IMR-90 (cell line): ENCODE measurements around the gene PCNX2. TPM values are rescaled to one million over a fixed set of nuclear protein-coding genes. Genes with fewer than 3 reads are reported as not detected.

Experiments used
- ATAC-seq: fragments of 200-7000 bp; cut with Tn5 transposase; 2 replicates; pipeline ENCODE4 v1.9.1; 2020; ENCODE audit warnings: low read depth, mild to moderate bottlenecking, moderate library complexity
- BruUV-seq: library from RNA; stranded (reverse); fragments of 400-500 nt; replicated peaks from 2 replicates; lab custom pipeline; 2021; lab: Mats Ljungman, UMichigan
- CTCF ChIA-PET: fragments of 300-600 bp; formaldehyde crosslinking; extraction: SDS; loops from one replicate; lab custom pipeline; 2021; ENCODE audit warnings: antibody characterized with exemption; lab: Yijun Ruan, JAX
- POLR2A ChIA-PET: fragments of 300-600 bp; sonication (Branson Sonifier 250); formaldehyde crosslinking; loops from one replicate; lab custom pipeline; 2022; ENCODE audit warnings: antibody characterized with exemption; ENCODE audit not compliant: unreplicated experiment; lab: Charles Lee
- DNase-seq: peaks from one replicate; pipeline ENCODE4 v3.0.0; 2013
- H2AFZ ChIP-seq: replicated peaks from 2 replicates; pipeline ENCODE3; 2013; ENCODE audit warnings: low read length, mild to moderate bottlenecking; ENCODE audit not compliant: poor library complexity
- H2AK5ac ChIP-seq: 2 replicates; pipeline ENCODE4 v1.6.1; 2013; ENCODE audit warnings: low read depth, low read length, inconsistent platforms
- H2AK9ac ChIP-seq: replicated peaks from 2 replicates; pipeline ENCODE3; 2013; ENCODE audit warnings: mild to moderate bottlenecking, low read depth, low read length, moderate library complexity; ENCODE audit not compliant: poor library complexity
- H2BK120ac ChIP-seq: 2 replicates; pipeline ENCODE4 v1.6.1; 2013; ENCODE audit warnings: low read depth, low read length, inconsistent platforms
- H2BK15ac ChIP-seq: 3 replicates; pipeline ENCODE4 v1.6.1; 2013; ENCODE audit warnings: low read depth, low read length, inconsistent platforms
- H2BK20ac ChIP-seq: 2 replicates; pipeline ENCODE4 v1.6.1; 2013; ENCODE audit warnings: low read depth, mild to moderate bottlenecking, inconsistent platforms, low read length, moderate library complexity
- H2BK5ac ChIP-seq: 2 replicates; pipeline ENCODE4 v1.6.1; 2013; ENCODE audit warnings: mild to moderate bottlenecking, low read depth, low read length, inconsistent platforms; ENCODE audit not compliant: poor library complexity, severe bottlenecking
- H3K14ac ChIP-seq: replicated peaks from 2 replicates; pipeline ENCODE4 v1.6.1; 2013; ENCODE audit warnings: low read depth, low read length, inconsistent platforms
- H3K18ac ChIP-seq: 2 replicates; pipeline ENCODE4 v1.6.1; 2013; ENCODE audit warnings: low read depth, low read length, control low read depth
- H3K23ac ChIP-seq: 2 replicates; pipeline ENCODE4 v1.6.1; 2013; ENCODE audit warnings: low read depth, low read length, inconsistent platforms
- H3K27ac ChIP-seq: 2 replicates; pipeline ENCODE4 v1.5.1; 2013; ENCODE audit warnings: mild to moderate bottlenecking, control low read depth, low read length; ENCODE audit not compliant: insufficient read depth
- H3K27me3 ChIP-seq: 2 replicates; pipeline ENCODE4 v1.6.1; 2013; ENCODE audit warnings: low read length; ENCODE audit not compliant: control insufficient read depth, insufficient read depth
- H3K36me3 ChIP-seq: 2 replicates; pipeline ENCODE4 v1.6.1; 2013; ENCODE audit warnings: low read length, mixed read lengths; ENCODE audit not compliant: control insufficient read depth, insufficient read depth
- H3K4ac ChIP-seq: 2 replicates; pipeline ENCODE4 v1.6.1; 2013; ENCODE audit warnings: low read depth, low read length, inconsistent platforms
- H3K4me1 ChIP-seq: 2 replicates; pipeline ENCODE4 v1.6.1; 2013; ENCODE audit warnings: low read length, mixed read lengths; ENCODE audit not compliant: control insufficient read depth, insufficient read depth
- H3K4me2 ChIP-seq: 2 replicates; pipeline ENCODE4 v1.6.1; 2013; ENCODE audit warnings: low read depth, mild to moderate bottlenecking, control low read depth, low read length, moderate library complexity
- H3K4me3 ChIP-seq: 2 replicates; pipeline ENCODE4 v1.5.1; 2013; ENCODE audit warnings: low read depth, mild to moderate bottlenecking, control low read depth, low read length, moderate library complexity; ENCODE audit not compliant: insufficient read depth
- H3K56ac ChIP-seq: 2 replicates; pipeline ENCODE4 v1.6.1; 2013; ENCODE audit warnings: low read length, inconsistent platforms; ENCODE audit not compliant: insufficient read depth; ENCODE audit errors: extremely low read depth
- H3K79me1 ChIP-seq, 2 experiments: 2 replicates each; pipeline ENCODE4 v1.6.1; 2013; ENCODE audit warnings: low read length in 2 of 2, inconsistent platforms in 1 of 2, low read depth in 1 of 2
- H3K9ac ChIP-seq: 2 replicates; pipeline ENCODE4 v1.6.1; 2013; ENCODE audit warnings: low read depth, low read length, control low read depth
- H3K9me1 ChIP-seq: 2 replicates; pipeline ENCODE4 v1.6.1; 2013; ENCODE audit warnings: low read length, inconsistent platforms; ENCODE audit not compliant: insufficient read depth
- H3K9me3 ChIP-seq: 2 replicates; pipeline ENCODE4 v1.6.1; 2013; ENCODE audit warnings: low read length; ENCODE audit not compliant: control insufficient read depth, insufficient read depth
- H4K20me1 ChIP-seq: 2 replicates; pipeline ENCODE4 v1.6.1; 2013; ENCODE audit warnings: low read length, inconsistent platforms; ENCODE audit not compliant: insufficient read depth
- H4K5ac ChIP-seq: 2 replicates; pipeline ENCODE4 v1.6.1; 2013; ENCODE audit warnings: mild to moderate bottlenecking, low read depth, low read length, control low read depth
- H4K8ac ChIP-seq, 2 experiments: 2 replicates each; pipeline ENCODE4 v1.6.1; 2013; ENCODE audit warnings: low read depth in 2 of 2, low read length in 2 of 2, control low read depth in 1 of 2, inconsistent platforms in 1 of 2
- H4K91ac ChIP-seq: 2 replicates; pipeline ENCODE4 v1.6.1; 2013; ENCODE audit warnings: low read depth, low read length, inconsistent platforms; ENCODE audit not compliant: insufficient read depth
- BHLHE40 ChIP-seq: fragments of 150-350 bp; IDR thresholded peaks from 2 replicates; pipeline ENCODE4 v1.6.1; 2016; ENCODE audit warnings: mild to moderate bottlenecking, low read depth, low read length
- CEBPB ChIP-seq: IDR thresholded peaks from 2 replicates; pipeline ENCODE4 v1.6.1; 2012; ENCODE audit warnings: low read depth, low read length, improper control_type of control experiment
- CHD1 ChIP-seq: IDR thresholded peaks from 2 replicates; pipeline ENCODE4 v1.6.1; 2012; ENCODE audit warnings: low read depth, low read length, improper control_type of control experiment
- FOS ChIP-seq: fragments of 150-350 bp; IDR thresholded peaks from 2 replicates; pipeline ENCODE4 v1.6.1; 2016; ENCODE audit warnings: low read depth, low read length
- MAFK ChIP-seq: IDR thresholded peaks from 2 replicates; pipeline ENCODE4 v1.6.1; 2012; ENCODE audit warnings: low read depth, low read length, improper control_type of control experiment
- MAZ ChIP-seq: IDR thresholded peaks from 2 replicates; pipeline ENCODE4 v1.6.1; 2012; ENCODE audit warnings: low read depth, mild to moderate bottlenecking, low read length, improper control_type of control experiment, moderate library complexity, borderline replicate concordance
- MXI1 ChIP-seq: IDR thresholded peaks from 2 replicates; pipeline ENCODE4 v1.6.1; 2012; ENCODE audit warnings: low read depth, mild to moderate bottlenecking, low read length, moderate library complexity, borderline replicate concordance
- NFE2L2 ChIP-seq: fragments of 150-350 bp; IDR thresholded peaks from 2 replicates; pipeline ENCODE4 v1.6.1; 2016; ENCODE audit warnings: low read depth, mild to moderate bottlenecking, low read length
- POLR2A ChIP-seq: IDR thresholded peaks from 2 replicates; pipeline ENCODE4 v1.6.1; 2012; ENCODE audit warnings: mild to moderate bottlenecking, low read depth, low read length
- RAD21 ChIP-seq: IDR thresholded peaks from 2 replicates; pipeline ENCODE4 v1.6.1; 2012; ENCODE audit warnings: low read length, improper control_type of control experiment
- RCOR1 ChIP-seq: IDR thresholded peaks from 2 replicates; pipeline ENCODE4 v1.6.1; 2012; ENCODE audit warnings: mild to moderate bottlenecking, low read length, improper control_type of control experiment; ENCODE audit not compliant: insufficient replicate concordance
- RFX5 ChIP-seq: IDR thresholded peaks from 2 replicates; pipeline ENCODE4 v1.8.0; 2012; ENCODE audit warnings: low read depth, mild to moderate bottlenecking, low read length, moderate library complexity
- SMC3 ChIP-seq: fragments of 150-350 bp; IDR thresholded peaks from 2 replicates; pipeline ENCODE4 v1.6.1; 2016; ENCODE audit warnings: low read depth, mild to moderate bottlenecking, antibody characterized with exemption, low read length, moderate library complexity
- WGBS, 2 experiments: methylation state at CpG; one replicate each; pipeline versions ENCODE4 v1.1.5 to v1.1.7; 2013; ENCODE audit warnings: missing lambda C conversion rate in 2 of 2; ENCODE audit not compliant: insufficient read length in 1 of 2; ENCODE audit errors: extremely low coverage in 2 of 2; 5-methylcytosine and 5-hydroxymethylcytosine counted together
- dilution Hi-C: fragments of 300-500 bp; cut with HindIII; formaldehyde crosslinking; loops from one replicate; pipeline ENCODE4 v1.14.3; 2018; ENCODE audit warnings: low sequenced_read_pairs; ENCODE audit not compliant: unreplicated experiment
- in situ Hi-C: fragments of 300-500 bp; cut with MboI; formaldehyde crosslinking; loops from 3 replicates; pipeline ENCODE4 v1.14.3; 2019; ENCODE audit warnings: low sequenced_read_pairs, inconsistent platforms, mixed read lengths
- intact Hi-C: fragments of 100-400 bp; cut with micrococcal nuclease; formaldehyde crosslinking; loops from 2 replicates; pipeline ENCODE4 v1.10.0; 2022
- polyA plus RNA-seq, 3 experiments: library from polyadenylated mRNA; depleted of rRNA; stranded (reverse); fragments of >200 nt; gene quantifications; 2 replicates each; pipeline ENCODE4 v1.2.3, GENCODE V29; 2012; ENCODE audit warnings: low replicate concordance in 1 of 3
- total RNA-seq: library from RNA; depleted of rRNA; stranded (reverse); fragments of >200 nt; gene quantifications from 2 replicates; pipeline ENCODE4 v1.2.3, GENCODE V29; 2012
- TF ChIP-seq, protein P1 (sequence below): fragments of 150-350 bp; IDR thresholded peaks from 2 replicates; pipeline ENCODE4 v1.6.1; 2017; ENCODE audit warnings: mild to moderate bottlenecking, antibody characterized with exemption, low read length, low read depth
- TF ChIP-seq, protein P2 (sequence below): fragments of 150-350 bp; IDR thresholded peaks from 2 replicates; pipeline ENCODE4 v1.6.1; 2016; ENCODE audit warnings: low read depth, mild to moderate bottlenecking, low read length, moderate library complexity, borderline replicate concordance
- TF ChIP-seq, protein P3 (sequence below): conservative IDR thresholded peaks from 2 replicates; pipeline ENCODE4 v1.5.1; 2012; ENCODE audit warnings: mild to moderate bottlenecking, low read depth, low read length, improper control_type of control experiment

Gene PCNX2
- total and polyA plus RNA-seq, 2 of the 4 experiments (the other 2 are of a cell fraction) = 15.9 to 22.6 TPM

DNA sequence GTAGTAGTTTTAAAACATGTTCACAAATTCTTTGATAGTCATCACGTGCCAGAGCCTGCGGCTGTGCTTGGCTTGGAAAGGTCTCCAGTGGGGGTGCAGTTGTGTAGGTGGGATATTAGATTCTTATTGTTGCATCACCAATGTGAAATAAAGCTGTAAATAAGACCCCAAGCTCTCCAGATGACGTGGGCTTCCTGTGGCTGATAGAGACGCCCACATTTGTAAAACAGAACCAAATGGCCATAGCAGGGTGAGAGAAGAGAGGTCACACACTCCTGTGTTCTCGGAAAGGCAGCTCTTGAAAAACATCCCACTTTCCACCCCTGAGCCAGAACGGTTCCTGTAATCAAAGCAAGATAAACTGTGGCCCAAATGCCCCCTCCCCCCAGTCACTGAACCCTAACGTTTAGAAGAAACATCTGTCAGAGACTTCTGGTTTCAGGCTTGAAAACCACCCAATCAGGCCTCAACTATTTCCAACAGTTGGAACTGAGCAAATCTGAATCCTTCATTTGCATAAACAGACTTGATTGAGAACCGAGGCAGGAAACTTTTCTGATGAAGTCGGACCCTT lies 351.8 kb downstream of the PCNX2 start:
- no peaks in the 10 kb centered on the region for H4K20me1 ChIP-seq
- no peak overlapping the region for H3K27ac ChIP-seq
- H2AK9ac ChIP-seq = no peak overlapping the region
- no peaks in the 10 kb centered on the region for H3K36me3 ChIP-seq
- H4K91ac ChIP-seq = no peak overlapping the region
- WGBS, 2 experiments = no CpG with 5 or more reads among the region's 9 CpGs
- H4K5ac ChIP-seq = no peak overlapping the region; the same call in 1 of the 2 replicates
- intact Hi-C loops (no loop called here), in situ Hi-C loops (loop anchor here (10.0 kb wide), 1 partner anchor 309 kb away; the partner anchor contains the start of gene SIPA1L2), dilution Hi-C loops (loop anchor here (25.0 kb wide), 1 partner anchor 106 kb away; no protein-coding TSS in a partner anchor)
- H3K4me3 ChIP-seq = no peak overlapping the region
- H2AK5ac ChIP-seq = no peak overlapping the region
- H3K9me1 ChIP-seq = no peaks in the 10 kb centered on the region
- no peaks in the 10 kb centered on the region for H3K79me1 ChIP-seq
- DNase-seq (no peak), ATAC-seq (no peak)
- POLR2A ChIA-PET = no interaction called here
- H3K4ac ChIP-seq = no peak overlapping the region
- H3K9me3 ChIP-seq = no peaks in the 10 kb centered on the region; the same call in 1 of the 2 replicates
- H3K4me1 ChIP-seq = no peaks in the 10 kb centered on the region
- no peak overlapping the region for H3K4me2 ChIP-seq
- CTCF ChIA-PET = no interaction called here
- no peak overlapping the region for H2BK20ac ChIP-seq
- H2AFZ ChIP-seq = no peak overlapping the region
- TF ChIP-seq, protein P1, sequence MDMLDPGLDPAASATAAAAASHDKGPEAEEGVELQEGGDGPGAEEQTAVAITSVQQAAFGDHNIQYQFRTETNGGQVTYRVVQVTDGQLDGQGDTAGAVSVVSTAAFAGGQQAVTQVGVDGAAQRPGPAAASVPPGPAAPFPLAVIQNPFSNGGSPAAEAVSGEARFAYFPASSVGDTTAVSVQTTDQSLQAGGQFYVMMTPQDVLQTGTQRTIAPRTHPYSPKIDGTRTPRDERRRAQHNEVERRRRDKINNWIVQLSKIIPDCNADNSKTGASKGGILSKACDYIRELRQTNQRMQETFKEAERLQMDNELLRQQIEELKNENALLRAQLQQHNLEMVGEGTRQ = no peak
- no peak for TF ChIP-seq CEBPB
- no peak for TF ChIP-seq MAFK
- TF ChIP-seq SMC3 = no peak
- no peak for TF ChIP-seq NFE2L2
- no peak for TF ChIP-seq RAD21
- TF ChIP-seq MXI1 = no peak
- no peak for TF ChIP-seq RCOR1
- TF ChIP-seq BHLHE40 = no peak
- TF ChIP-seq CHD1 = no peak
- TF ChIP-seq, protein P2, sequence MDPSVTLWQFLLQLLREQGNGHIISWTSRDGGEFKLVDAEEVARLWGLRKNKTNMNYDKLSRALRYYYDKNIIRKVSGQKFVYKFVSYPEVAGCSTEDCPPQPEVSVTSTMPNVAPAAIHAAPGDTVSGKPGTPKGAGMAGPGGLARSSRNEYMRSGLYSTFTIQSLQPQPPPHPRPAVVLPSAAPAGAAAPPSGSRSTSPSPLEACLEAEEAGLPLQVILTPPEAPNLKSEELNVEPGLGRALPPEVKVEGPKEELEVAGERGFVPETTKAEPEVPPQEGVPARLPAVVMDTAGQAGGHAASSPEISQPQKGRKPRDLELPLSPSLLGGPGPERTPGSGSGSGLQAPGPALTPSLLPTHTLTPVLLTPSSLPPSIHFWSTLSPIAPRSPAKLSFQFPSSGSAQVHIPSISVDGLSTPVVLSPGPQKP = no peak
- no peak for TF ChIP-seq MAZ
- TF ChIP-seq RFX5 = no peak
- TF ChIP-seq, protein P3, sequence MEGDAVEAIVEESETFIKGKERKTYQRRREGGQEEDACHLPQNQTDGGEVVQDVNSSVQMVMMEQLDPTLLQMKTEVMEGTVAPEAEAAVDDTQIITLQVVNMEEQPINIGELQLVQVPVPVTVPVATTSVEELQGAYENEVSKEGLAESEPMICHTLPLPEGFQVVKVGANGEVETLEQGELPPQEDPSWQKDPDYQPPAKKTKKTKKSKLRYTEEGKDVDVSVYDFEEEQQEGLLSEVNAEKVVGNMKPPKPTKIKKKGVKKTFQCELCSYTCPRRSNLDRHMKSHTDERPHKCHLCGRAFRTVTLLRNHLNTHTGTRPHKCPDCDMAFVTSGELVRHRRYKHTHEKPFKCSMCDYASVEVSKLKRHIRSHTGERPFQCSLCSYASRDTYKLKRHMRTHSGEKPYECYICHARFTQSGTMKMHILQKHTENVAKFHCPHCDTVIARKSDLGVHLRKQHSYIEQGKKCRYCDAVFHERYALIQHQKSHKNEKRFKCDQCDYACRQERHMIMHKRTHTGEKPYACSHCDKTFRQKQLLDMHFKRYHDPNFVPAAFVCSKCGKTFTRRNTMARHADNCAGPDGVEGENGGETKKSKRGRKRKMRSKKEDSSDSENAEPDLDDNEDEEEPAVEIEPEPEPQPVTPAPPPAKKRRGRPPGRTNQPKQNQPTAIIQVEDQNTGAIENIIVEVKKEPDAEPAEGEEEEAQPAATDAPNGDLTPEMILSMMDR = no peak
- TF ChIP-seq POLR2A = no peak
- TF ChIP-seq FOS = no peak
- H2BK120ac ChIP-seq = no peak overlapping the region
- no peak overlapping the region for H3K56ac ChIP-seq
- H2BK5ac ChIP-seq = no peak overlapping the region
- H4K8ac ChIP-seq = no peak overlapping the region; a peak in 1 of 4 replicates
- BruUV-seq = no TSS peak
- H3K27me3 ChIP-seq = no peaks in the 10 kb centered on the region; the same call in 1 of the 2 replicates
- no peak overlapping the region for H3K14ac ChIP-seq
- no peak overlapping the region for H3K18ac ChIP-seq
- no peak overlapping the region for H2BK15ac ChIP-seq
- H3K9ac ChIP-seq = no peak overlapping the region
- no peak overlapping the region for H3K23ac ChIP-seq
